OCI-LY7 (cell line): Measurements from ENCODE around the gene KCNAB3. TPM values are rescaled to one million over a fixed set of nuclear protein-coding genes. Genes with fewer than 3 reads are reported as not detected.

Experiments used
- BruUV-seq: library from RNA; stranded (reverse); fragments of 400-500 nt; replicated peaks from 2 replicates; lab custom pipeline; 2021; lab: Mats Ljungman, UMichigan
- CTCF ChIA-PET: fragments of 300-600 bp; sonication (Branson Sonifier 250); formaldehyde crosslinking; loops from one replicate; lab custom pipeline; 2022; ENCODE audit warnings: antibody characterized with exemption; ENCODE audit not compliant: unreplicated experiment; lab: Charles Lee
- POLR2A ChIA-PET: fragments of 300-600 bp; sonication (Branson Sonifier 250); formaldehyde crosslinking; loops from one replicate; lab custom pipeline; 2022; ENCODE audit warnings: antibody characterized with exemption; lab: Charles Lee
- DNase-seq: peaks from one replicate; pipeline ENCODE4 v3.0.0-alpha.2; 2015; ENCODE audit warnings: low spot score
- H2AFZ ChIP-seq: fragments of 200-600 bp; sonication (generic), shearing (Covaris generic); 2 replicates; pipeline ENCODE4 v1.6.1; 2014; ENCODE audit warnings: mild to moderate bottlenecking, antibody characterized with exemption, low read length, moderate library complexity
- H3K27ac ChIP-seq: fragments of 200-600 bp; sonication (generic); 2 replicates; pipeline ENCODE4 v1.5.1; 2014; ENCODE audit warnings: mixed run types, low read depth, mild to moderate bottlenecking, moderate library complexity, low read length, inconsistent platforms; ENCODE audit not compliant: poor library complexity, severe bottlenecking
- H3K36me3 ChIP-seq: fragments of 200-600 bp; sonication (generic); 2 replicates; pipeline ENCODE4 v1.6.1; 2014; ENCODE audit warnings: mild to moderate bottlenecking, antibody characterized with exemption, low read length, moderate library complexity, mixed read lengths; ENCODE audit not compliant: insufficient read depth
- H3K4me1 ChIP-seq: fragments of 200-600 bp; sonication (generic); 2 replicates; pipeline ENCODE4 v1.5.1; 2014; ENCODE audit warnings: mild to moderate bottlenecking, low read length; ENCODE audit not compliant: insufficient read depth, poor library complexity, severe bottlenecking
- H3K4me2 ChIP-seq: fragments of 200-600 bp; sonication (generic); 2 replicates; pipeline ENCODE4 v1.6.1; 2014; ENCODE audit warnings: mild to moderate bottlenecking, low read length
- H3K4me3 ChIP-seq: fragments of 200-600 bp; sonication (generic); 2 replicates; pipeline ENCODE4 v1.5.1; 2014; ENCODE audit warnings: mild to moderate bottlenecking, low read depth, low read length; ENCODE audit not compliant: poor library complexity, severe bottlenecking
- H3K79me2 ChIP-seq: fragments of 200-600 bp; sonication (generic); 2 replicates; pipeline ENCODE4 v1.6.1; 2016; ENCODE audit warnings: low read depth, mild to moderate bottlenecking, low read length, moderate library complexity, mixed read lengths; ENCODE audit not compliant: insufficient read depth
- H3K9me2 ChIP-seq: fragments of 200-600 bp; sonication (generic); 2 replicates; pipeline ENCODE4 v1.6.1; 2016; ENCODE audit warnings: mild to moderate bottlenecking, low read length, mixed read lengths; ENCODE audit not compliant: insufficient read depth
- H3K9me3 ChIP-seq: fragments of 200-600 bp; sonication (generic); 2 replicates; pipeline ENCODE4 v1.6.1; 2014; ENCODE audit warnings: mild to moderate bottlenecking, mixed run types, low read length, mixed read lengths
- H4K20me1 ChIP-seq: fragments of 200-600 bp; sonication (generic); 2 replicates; pipeline ENCODE4 v1.6.1; 2014; ENCODE audit warnings: mild to moderate bottlenecking, antibody characterized with exemption, low read length, moderate library complexity, mixed read lengths; ENCODE audit not compliant: insufficient read depth
- CTCF ChIP-seq: fragments of 200-600 bp; sonication (generic); conservative IDR thresholded peaks from 2 replicates; pipeline ENCODE4 v1.5.1; 2014; ENCODE audit warnings: mild to moderate bottlenecking, antibody characterized with exemption, low read length, moderate library complexity, mixed read lengths
- EZH2phosphoT487 ChIP-seq: fragments of 200-600 bp; sonication (generic); IDR thresholded peaks from 2 replicates; pipeline ENCODE4 v1.6.1; 2018; ENCODE audit warnings: low read depth, borderline replicate concordance, mild to moderate bottlenecking, mixed run types, antibody characterized with exemption, low read length, moderate library complexity, mixed read lengths
- intact Hi-C: fragments of 100-400 bp; cut with micrococcal nuclease; formaldehyde crosslinking; loops from one replicate; pipeline ENCODE4 v1.10.0; 2022; ENCODE audit not compliant: unreplicated experiment
- total RNA-seq, 2 experiments: library from RNA; depleted of rRNA in 1 of 2; stranded (reverse); fragments of >200 nt in 1 of 2; shearing (Covaris generic) in 1 of 2; gene quantifications; 2 replicates each; pipeline ENCODE4 v1.2.3, GENCODE V29; 2014 to 2022

Gene KCNAB3
- total RNA-seq, 2 experiments from 2014 or later: 4.3 to 14.3 TPM

GRCh38 chr17:7971651-7972050 is 42.0 kb upstream of the KCNAB3 start:
- no peak overlapping the region for H3K27ac ChIP-seq
- H3K9me2 ChIP-seq: no peaks in the 10 kb centered on the region
- no peaks in the 10 kb centered on the region for H3K79me2 ChIP-seq
- no peaks in the 10 kb centered on the region for H3K36me3 ChIP-seq
- no TSS peak for BruUV-seq
- ChIA-PET CTCF (no interaction called here), POLR2A (no interaction called here)
- H2AFZ ChIP-seq: no peak overlapping the region
- no peak for DNase-seq
- no peak overlapping the region for H3K4me2 ChIP-seq
- H3K4me3 ChIP-seq: no peak overlapping the region
- intact Hi-C loops: no loop called here
- no peaks in the 10 kb centered on the region for H3K4me1 ChIP-seq
- TF ChIP-seq CTCF: no peak
- TF ChIP-seq EZH2phosphoT487: no peak
- H4K20me1 ChIP-seq: no peaks in the 10 kb centered on the region
- H3K9me3 ChIP-seq: peaks cover 18% of the 10 kb centered on the region

- TF ChIP-seq EZH2phosphoT487 (no peak), CTCF (no peak)
- peaks cover 4% of the 10 kb centered on the region; the same call in 1 of the 2 replicates for H3K9me3 ChIP-seq
- BruUV-seq: no TSS peak
- no peaks in the 10 kb centered on the region for H4K20me1 ChIP-seq
- no peak overlapping the region for H3K4me3 ChIP-seq
- H3K4me1 ChIP-seq: no peaks in the 10 kb centered on the region
- ChIA-PET CTCF (no interaction called here), POLR2A (no interaction called here)
- H3K36me3 ChIP-seq: no peaks in the 10 kb centered on the region
- intact Hi-C loops: no loop called here
- DNase-seq: no peak
- H3K9me2 ChIP-seq: no peaks in the 10 kb centered on the region
- H2AFZ ChIP-seq: no peak overlapping the region
- no peaks in the 10 kb centered on the region for H3K79me2 ChIP-seq
- H3K4me2 ChIP-seq: no peak overlapping the region
- no peak overlapping the region for H3K27ac ChIP-seq
Observed at GRCh38 chr17:7969433-7969832, 39.8 kb upstream of the KCNAB3 start.

- DNase-seq: no peak
- Histone ChIP-seq H3K36me3 (no peaks in the 10 kb centered on the region), H3K9me2 (no peaks in the 10 kb centered on the region), H3K27ac (no peak overlapping the region), H3K4me3 (no peak overlapping the region), H3K4me2 (no peak overlapping the region), H3K9me3 (no peaks in the 10 kb centered on the region), H2AFZ (no peak overlapping the region), H3K79me2 (no peaks in the 10 kb centered on the region), H3K4me1 (no peaks in the 10 kb centered on the region), H4K20me1 (no peaks in the 10 kb centered on the region)
- TF ChIP-seq CTCF (no peak), EZH2phosphoT487 (no peak)
- no TSS peak for BruUV-seq
- intact Hi-C loops: no loop called here
- ChIA-PET POLR2A (no interaction called here), CTCF (no interaction called here)
Observed at GRCh38 chr17:7967751-7968150, 38.1 kb upstream of the KCNAB3 start.
